Stimulated activated CD8-positive, alpha-beta memory T cell treated with anti-CD3 and anti-CD28 coated beads, Interleukin-4, amount 100 ng/mL, for 1 hour (primary cell): ENCODE data around the gene CFAP20DC.
"Not testable (repeated sequence)": the region's sequence is repeated elsewhere in the genome, so short reads cannot be mapped to it uniquely, and the experiment has no call there.

Experiments used
- DNase-seq, 2 donors: peaks; one replicate each; pipeline ENCODE4 v3.0.0-alpha.2; 2020; ENCODE audit warnings: low read depth in 2 of 2, low spot score in 1 of 2

The CFAP20DC gene

DNA sequence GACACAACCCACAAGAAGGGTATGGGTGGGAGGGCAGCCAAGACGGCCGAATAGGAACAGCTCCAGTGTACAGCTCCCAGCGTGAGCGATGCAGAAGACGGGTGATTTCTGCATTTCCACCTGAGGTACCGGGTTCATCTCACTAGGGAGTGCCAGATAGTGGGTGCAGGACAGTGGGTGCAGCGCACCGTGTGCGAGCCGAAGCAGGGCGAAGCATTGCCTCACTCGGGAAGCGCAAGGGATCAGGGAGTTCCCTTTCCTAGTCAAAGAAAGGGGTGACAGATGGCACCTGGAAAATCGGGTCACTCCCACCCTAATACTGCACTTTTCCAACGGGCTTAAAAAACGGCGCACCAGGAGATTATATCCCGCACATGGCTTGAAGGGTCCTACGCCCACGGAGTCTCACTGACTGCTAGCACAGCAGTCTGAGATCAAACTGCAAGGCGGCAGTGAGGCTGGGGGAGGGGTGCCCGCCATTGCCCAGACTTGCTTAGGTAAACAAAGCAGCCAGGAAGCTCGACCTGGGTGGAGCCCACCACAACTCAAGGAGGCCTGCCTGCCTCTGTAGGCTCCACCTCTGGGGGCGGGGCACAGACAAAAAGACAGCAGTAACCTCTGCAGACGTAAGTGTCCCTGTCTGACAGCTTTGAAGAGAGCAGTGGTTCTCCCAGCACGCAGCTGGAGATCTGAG is 243.1 kb downstream of the CFAP20DC start:
- DNase-seq: not testable (repeated sequence)

DNA sequence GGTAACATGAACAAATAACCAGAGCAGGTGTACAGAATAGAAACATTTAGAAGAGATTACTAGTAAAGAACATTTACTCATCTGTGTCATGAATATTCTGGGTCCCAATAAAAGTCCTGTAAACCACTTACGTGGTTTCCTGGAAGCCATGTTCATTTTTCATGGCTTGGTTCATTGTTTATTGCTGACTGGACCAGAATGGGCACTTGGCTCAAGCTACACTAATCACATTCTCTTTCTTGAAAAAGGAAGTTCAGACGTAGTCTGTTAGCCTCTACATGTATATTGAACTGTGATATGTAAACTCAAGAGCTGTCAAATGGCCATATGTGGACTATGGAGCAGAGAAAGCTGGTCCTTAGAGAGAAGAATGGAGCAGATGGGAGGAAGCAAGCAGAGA is 244.9 kb downstream of the CFAP20DC start:
- DNase-seq: no peak

DNA sequence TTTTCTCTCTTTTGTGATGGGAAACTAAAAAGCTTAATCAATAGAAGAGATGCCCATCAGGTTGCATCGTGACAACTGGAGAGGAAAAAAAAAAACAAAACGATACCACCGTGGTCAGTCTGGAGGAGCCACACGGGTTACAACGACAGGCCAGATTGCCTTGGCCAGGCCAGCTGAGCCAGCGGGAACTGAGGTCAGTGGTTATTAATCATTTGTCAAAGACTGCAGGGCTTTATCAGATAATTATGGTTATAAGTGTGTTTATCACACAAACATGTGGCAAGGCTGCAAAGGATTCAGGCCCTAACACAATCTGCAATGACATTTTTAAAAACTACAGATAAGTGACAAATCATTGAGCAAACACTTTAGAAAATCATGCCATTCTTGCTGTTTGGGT is 248.3 kb downstream of the CFAP20DC start:
- DNase-seq: no peak

DNA sequence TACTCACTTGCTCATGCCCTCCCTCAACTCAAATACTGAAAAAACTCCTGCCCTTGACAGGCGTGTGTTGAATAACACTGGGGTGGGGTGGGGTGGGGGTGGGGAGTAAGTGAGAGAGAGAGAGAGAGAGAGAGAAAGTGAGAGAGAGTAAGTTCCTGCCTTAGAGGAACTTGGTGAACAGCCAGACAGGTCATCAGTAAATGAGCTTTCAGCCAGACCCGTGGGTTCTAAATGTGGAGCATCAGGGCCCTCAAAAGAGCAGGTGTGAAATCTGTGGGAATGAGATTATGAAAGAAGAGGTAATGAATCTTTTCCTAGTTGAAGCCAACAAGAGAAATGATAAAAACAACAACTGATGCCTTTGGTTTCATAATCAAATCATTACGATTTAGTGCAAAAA is 248.9 kb downstream of the CFAP20DC start:
- no peak for DNase-seq

DNA sequence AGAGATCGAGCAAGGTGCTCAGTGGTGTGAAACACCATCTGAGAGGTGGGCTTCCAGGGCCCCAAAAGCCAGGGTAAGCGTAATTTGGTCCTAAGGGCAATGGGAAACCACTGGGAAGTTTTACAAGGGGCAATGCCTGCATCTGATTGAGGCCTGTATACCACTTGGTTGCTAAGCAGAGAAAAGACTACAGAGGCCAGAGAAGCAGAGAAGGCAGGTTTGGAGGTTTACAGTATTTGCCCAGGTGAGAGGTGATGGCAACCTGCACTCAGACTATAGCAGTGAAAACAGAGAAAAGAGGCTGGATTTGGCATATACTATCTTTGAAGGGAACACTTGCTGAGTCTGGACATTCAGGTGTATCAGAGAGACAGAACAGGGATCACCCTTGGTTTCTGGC is 249.8 kb downstream of the CFAP20DC start:
- no peak for DNase-seq

DNA sequence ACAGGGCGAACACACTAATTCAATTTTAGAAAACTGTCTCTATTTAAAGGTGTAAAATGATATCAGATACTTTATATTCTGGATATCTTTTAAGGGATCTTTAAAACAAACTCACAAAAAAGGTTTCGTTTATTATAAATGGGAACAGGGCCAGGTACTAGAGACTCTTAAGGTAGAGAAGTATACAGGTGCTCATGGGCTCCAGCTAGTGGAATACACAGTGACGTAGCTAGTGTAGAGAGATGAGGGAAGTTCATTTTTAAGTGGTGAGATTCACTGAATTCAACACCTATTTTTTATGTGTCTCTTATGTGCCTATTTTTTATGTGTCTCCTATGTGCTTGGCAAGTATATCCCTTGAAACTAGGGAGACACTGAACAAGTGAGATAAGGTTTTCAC is 250.6 kb downstream of the CFAP20DC start:
- DNase-seq: no peak

DNA sequence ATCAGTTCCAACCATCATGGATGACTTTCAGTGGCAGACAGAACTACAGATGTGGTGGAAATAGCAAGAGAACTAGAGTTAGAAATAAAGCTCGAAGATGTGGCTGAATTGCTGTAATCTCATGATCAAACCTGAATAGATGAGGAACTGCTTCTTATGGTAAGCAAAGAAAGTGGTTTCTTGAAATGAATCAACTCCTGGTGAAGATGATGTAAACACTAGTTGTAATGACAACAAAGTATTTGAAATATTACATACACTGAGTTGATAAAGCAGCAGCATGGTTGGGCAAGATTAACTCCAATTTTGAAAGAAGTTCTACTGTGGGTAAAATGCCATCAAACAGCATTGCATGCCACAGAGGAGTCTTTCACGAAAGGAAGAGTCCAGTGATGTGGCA is 251.5 kb downstream of the CFAP20DC start:
- DNase-seq: no peak

DNA sequence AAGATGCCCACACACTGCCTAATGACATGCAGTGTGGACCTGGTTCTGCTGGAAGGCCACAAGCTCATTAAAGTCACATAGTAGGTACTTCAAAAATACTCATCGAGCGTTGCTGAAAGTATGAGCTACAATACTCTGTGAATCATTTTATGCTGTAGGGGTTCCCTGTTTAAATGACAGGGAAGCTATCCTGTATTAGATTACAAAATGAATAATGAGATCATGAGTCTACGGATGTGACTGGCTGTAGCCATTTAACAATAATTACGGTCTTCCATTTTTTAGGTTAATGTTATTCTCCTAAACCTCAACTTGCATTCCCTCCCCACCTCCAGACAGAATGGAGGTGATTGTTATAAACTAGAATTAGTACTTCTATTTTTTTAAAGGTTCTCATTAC is 255.1 kb downstream of the CFAP20DC start:
- no peak for DNase-seq

DNA sequence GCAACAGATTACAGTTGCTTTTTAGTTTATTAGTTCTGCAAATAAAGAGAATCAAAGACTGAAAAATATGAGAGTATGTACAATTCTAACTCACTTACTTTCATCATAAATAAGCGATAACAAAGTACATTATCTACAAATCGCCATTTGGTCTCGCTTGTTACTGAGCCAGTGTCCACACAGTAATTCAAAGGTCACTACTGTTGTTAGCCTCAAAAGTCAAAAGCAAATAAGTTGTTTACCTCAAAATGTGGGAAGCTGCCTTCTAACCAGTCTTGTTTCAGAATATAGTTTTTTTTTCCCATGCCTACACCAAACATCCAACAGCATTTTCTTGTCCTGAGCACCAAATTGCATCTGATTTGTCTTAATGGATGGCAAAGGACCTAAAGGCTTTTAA is 255.9 kb downstream of the CFAP20DC start:
- no peak for DNase-seq

DNA sequence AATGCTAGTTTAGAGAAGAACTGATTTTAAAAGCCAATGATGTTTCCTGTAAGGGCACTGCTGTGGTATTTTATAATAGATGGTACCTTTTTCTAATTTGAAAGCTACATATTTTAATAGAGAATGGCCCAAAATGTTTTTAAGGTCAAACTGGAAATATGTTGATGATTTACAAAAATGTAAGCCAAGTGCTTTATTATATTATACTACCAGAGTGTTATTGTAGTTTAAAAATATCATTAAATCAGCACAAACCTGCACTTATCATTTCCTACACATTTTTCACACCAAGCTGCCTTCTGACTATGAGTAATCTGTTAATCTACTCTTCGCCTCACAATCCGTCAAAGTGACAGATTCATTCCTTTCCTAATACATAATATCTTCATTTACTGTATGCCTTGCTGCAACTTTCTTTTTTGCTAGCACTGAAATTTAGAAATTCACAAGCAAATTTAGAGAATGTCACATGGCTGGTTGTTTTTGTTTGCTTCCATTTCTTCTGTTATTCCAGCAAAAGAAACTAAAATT is 256.8 kb downstream of the CFAP20DC start:
- no peak for DNase-seq

DNA sequence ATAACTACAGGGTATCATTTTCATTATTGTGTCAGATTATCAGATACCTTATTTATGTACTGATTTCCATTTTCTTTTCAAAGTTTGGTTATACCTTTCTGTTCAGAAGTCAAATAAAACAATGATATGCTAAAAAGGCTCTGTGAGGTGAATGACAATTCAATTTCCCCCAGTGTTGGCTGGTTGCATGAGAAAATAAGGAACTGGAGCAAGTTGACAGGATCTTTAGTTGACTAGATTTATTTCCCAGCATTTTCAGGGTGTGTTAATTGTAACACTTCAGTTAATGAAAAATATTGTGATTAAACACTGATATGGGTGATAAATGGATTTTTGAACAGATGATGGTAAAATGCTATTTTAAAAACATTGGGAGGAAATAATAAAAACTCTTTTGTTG is 260.4 kb downstream of the CFAP20DC start:
- no peak for DNase-seq

DNA sequence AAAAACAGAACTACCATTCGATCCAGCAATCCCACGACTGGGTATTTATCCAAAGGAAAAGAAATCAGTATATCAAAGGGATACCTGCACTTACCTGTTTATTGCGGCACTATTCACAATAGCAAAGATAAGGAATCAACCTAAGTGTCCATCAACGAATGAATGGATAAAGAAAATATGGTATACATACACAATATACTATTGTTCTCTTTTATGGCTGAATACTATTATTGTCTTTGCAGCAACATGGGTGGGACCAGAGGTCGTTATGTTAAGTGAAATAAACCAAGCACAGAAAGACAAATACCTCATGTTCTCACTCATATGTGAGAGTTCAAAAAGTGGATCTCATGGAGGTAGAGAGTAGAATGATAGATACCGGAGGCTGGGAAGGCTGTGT is 264.9 kb downstream of the CFAP20DC start:
- no peak for DNase-seq

DNA sequence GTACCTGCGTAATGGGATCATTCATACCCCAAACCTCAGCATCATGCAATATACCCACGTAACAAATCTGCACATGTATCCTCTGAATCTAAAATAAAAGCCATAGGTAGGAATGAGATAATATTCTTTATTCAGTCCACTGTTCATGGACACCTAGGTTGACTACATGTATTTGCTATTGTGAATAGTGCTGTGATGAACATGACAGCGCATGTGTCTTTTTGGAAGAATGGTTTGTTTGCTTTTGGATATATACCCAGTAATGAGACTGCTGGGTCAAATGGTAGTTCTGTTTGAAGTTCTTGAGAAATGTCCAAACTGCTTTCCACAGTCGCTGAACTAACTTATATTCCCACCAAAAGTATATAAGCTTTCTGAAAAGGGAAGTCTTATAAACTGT is 265.4 kb downstream of the CFAP20DC start:
- DNase-seq: no peak

DNA sequence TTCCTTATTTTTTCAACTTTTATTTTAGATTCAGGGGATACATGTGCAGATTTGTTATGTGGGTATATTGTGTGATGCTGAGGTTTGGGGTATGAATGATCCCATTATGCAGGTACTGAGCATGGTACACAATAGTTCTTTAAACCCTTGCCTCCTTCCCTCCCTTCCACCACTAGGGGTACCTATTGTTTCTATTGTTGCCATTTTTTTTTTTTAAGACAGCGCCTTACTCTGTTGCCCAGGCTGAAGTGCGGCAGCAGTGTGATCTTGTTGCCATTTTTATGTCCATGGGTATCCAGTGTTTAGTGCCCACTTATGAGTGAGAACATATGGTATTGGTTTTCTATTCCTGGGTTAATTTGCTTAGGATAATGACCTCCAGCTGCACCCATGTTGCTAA is 266.0 kb downstream of the CFAP20DC start:
- DNase-seq: no peak

DNA sequence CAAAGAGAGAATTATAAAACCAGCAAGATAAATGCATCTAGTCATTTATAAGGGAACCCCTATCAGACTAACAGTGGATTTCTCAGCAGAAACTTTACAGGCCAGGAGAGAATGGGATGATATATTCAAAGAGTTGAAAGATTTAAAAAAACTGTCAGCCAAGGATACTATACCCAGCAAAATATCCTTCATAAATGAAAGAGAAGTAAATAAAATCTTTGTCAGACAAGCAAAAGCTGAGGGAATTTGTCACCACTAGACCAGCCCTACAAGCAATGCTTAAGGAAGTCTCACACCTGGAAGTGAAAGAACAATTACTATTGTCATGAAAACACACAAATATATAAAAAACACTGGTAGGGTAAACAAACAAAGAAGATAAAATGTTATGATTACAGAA is 269.9 kb downstream of the CFAP20DC start:
- no peak for DNase-seq

DNA sequence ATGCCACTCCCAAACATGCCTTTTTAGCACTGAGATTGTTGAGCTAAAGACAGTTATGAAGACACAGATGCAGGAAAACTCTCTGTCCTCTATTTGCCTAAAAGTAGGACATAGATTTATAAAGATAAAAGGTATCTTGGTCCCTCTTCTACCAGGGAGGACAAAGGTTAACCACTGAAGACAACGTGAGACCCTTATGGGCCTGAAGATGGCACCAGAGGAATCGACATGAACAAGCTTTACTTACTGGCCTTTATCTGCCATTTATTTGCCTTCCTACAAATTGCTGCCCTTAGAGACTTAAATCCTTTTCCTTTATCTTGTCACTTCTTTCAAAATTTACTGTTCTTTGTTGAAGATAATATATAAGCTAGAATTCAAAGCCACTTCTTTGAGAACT is 273.6 kb downstream of the CFAP20DC start:
- DNase-seq: no peak

DNA sequence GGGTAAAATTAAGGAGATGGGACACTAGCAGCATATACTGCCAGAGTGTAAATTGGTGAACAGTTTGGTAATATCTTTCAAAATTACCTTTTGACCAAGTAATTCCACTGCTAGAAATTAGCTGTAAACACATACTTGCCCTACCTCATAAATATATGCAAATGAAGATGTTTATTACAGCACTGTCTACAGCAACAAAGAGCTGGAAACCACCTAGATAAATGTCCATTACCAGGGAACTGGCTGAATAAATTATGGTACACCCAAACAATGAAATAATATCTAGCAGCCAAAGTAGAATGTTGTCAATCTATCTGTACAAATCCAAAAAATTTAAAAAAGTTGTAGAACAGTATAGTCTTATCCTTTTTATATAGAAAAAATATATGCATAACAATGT is 277.4 kb downstream of the CFAP20DC start:
- DNase-seq: no peak

DNA sequence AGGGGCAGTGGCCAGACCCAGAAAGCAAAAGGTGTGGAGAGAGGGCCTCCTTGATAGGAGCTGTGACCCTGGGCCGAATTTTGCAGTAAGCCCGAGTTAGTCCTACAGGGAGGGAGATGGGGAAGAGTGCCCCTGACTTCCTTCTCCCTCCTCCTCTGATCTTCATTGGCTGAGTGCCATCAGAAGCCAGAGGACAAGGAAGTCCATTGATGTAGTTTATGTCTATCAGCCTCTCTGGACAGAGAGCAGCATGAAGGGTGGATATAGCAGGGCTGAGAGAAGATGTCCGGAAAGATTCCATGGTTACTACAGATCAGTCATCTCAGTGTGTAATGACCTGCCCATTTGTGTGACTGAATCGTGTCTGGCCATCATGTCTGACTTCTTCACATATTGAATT is 280.8 kb downstream of the CFAP20DC start:
- DNase-seq: no peak

DNA sequence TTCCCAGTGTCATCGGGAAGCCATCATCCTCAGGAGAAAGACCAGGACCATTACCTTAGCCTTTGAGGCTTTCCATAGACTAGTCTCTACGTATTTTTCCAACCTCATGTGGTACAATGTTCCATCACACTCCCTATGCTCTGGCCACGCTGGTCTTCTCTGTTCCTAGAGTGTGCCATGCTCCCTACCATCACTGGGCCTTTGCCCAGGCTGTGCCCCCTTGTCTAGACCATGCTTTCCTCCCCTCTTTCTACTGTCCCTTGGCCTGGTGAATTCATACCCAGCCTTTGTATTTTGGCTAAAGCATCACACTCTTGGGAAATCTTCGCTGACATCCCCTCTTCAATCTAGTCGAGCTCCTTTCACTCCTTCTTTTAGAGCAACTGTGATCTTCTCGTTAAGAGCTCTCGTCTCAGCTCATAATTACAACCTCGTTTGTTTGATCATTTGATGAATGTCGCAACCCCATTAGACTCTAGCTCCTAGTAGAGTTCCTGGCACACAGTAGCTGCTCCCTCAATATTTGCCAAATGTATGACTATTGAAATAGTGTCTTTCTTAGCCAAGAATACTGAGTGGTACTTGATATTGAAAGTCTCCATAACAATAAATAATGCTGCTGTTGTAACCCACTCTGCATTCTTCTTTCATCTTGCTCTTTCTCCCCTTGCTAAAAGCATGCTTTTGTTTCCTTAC is 283.1 kb downstream of the CFAP20DC start:
- no peak for DNase-seq

DNA sequence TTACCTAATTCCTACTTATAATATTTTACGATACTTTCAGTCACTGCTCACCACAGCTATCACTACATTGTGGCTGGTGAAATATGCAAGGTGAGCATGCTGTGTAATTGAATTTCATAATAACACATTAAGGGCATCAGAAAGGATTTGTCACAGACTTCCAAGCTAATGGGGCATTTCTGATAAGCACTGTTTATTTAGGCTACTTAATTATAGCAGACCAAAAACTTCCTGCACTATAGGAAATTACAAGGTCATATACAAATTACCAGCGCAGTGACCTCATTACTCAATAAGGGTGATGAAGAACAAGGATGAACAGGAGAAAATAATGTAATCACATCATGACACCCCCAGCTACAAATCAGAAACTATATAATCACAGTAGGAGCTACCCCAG is 294.7 kb downstream of the CFAP20DC start:
- DNase-seq: no peak

DNA sequence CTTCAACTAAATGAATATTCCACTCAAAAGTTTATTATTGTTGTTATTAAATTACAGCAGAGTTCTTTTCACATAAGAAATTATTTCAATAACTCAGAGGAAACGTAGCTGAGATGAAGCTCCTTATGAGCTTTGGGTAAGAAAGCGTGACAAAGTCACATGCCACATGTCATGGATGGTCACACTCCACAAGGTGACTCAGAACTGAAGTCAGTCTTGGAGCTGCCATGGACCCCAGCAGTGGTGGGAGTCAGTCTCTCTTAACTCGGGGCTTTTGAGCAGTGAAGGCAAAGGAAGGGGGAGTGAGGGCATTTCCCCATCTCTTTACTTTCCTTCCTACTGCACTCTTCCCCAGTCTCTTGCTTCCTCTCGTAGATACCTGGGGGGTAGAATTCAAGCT is 295.8 kb downstream of the CFAP20DC start:
- DNase-seq: no peak

DNA sequence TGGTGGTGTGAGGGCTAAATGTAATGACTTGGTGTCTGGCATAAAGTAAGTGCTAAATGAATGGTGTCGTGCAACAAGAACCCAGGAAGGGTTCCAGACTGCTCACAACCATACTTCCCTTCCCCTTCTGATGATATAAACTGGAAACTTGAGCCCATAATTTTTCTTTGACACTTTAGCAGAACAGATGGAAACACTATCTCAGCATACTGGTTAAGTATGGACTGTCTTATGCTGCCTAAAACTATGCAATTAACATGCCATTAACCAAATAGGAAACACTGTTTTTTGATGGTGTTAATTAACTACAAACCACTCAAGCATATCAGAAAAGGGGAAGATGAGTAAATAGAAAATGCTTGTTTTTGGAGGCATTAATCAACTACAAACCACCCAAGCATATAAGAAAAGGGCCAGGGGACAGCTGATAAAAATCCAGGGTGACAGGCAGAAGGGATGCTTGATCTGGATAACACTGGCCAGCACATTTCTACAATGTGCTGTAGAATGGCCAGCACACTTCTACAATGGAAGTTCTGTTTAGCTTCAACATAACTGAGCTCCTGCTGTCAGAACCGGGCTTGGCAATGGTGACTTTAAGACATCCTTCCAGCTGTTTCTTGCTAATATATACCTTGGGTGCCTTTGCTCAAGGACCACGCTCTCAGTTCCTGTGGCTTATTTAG is 297.8 kb downstream of the CFAP20DC start:
- no peak for DNase-seq
